GM18858 (cell line): ENCODE data around the gene LRCH3.

Experiments
- ATAC-seq: cut with Tn5 transposase; IDR thresholded peaks from one replicate; pipeline ENCODE4 v1.9.1; 2021; ENCODE audit not compliant: unreplicated experiment

LRCH3 gene

DNA sequence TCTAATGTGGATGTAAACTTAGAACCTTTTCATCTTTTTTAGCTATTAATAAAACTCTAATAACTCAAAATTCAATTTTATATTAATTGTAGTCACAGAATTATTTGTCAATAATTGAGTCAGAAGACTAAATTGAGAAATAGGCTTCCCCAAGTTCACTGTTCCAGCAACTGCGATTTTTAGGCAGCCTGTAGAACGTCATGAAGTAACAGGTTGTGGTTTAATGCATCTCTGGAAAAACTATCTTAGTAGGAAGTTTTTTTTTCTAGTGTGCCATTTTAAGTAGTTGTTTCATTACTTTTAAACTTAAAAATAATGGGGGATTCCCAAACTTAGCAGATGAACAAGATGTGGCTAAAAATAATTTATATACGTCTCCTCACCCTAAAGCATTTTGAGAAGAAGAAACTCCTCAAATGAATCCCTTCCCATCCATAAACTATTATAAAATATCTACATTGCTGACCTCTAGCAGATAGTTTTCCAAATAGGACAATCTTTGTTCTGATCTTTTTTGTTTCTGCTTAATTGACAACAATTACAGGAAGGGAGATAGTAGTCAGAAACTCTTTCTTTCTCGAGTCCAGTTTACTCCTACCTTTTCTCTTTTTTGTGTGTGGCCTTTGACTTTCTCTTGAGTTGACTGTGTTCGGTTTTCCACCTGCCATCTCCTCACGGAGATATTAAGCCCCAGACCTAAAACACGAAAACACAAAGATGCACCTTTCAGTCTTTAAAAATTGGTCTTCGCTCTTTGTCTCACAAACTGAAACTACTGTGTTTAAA lies 43.1 kb downstream of the LRCH3 start:
- no peak for ATAC-seq

- no peak for ATAC-seq
These were observed 44.5 kb downstream of the LRCH3 start for GRCh38 chr3:197835509-197835908.

DNA sequence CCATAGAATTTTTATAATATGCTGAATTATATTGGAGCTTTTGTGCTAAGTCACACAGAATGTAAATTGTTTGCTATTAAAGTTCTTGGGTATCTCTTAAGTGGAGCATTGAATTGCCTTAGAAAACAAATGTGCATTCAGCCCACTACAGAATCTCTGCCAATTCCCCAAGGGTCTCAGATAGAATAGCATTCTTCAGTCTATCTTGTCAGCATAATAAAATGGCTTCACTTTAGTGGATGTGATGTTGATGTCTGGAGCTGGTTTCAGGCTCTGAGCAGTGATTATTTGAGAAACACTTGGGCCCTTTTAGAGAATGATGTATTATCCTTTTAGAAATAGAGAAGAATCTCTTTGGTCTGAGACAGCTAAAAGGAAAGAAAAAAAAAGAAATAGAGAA lies 45.2 kb downstream of the LRCH3 start:
- ATAC-seq: no peak

GRCh38 chr3:197837282-197837681 lies 46.2 kb downstream of the LRCH3 start:
- no peak for ATAC-seq

- no peak for ATAC-seq
These were observed 50.7 kb downstream of the LRCH3 start for GRCh38 chr3:197841789-197842188.

DNA sequence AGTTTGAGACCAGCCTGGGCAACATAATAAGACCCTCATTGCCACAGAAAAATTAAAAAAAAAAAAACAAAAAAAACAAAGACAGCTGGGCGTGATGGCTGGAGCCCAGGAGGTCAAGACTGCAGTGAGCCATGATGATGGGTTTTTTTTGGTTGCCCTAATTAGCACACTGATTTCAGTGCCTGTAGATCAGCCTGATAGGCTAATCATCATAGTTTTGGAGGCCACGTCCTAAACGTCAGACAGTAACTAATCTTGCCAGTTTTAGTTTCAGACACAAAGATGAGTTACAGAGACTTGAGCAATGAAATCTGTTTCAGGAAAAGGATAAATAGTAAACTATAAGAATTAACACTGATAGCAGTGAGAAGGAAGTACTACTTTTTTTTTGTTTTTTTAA lies 55.4 kb downstream of the LRCH3 start:
- no peak for ATAC-seq

DNA sequence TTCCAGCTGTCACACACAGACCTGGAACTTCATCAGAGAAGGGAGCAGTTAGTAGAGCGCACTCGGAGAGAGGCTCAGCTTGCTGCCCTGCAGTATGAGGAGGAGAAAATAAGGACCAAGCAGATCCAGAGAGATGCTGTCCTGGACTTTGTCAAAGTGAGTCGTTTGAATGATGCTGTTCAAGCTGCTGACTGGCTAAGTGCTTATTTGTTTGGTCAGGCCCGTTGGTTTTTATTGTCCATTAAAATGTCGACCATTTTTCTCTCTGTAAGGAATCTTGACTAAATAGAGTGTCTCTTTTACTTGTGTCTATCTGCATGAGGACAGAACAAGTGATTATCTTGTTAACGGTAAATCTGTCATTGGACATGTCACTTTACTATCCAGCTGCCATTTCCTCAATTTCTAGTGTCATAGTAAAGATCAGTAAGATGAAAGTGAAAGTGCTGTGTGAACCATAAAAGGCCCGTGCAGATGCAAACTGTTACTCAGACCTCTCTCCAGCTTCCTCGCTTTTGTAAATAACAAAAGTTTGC lies 56.9 kb downstream of the LRCH3 start:
- peak; percentile 67 for ATAC-seq

DNA sequence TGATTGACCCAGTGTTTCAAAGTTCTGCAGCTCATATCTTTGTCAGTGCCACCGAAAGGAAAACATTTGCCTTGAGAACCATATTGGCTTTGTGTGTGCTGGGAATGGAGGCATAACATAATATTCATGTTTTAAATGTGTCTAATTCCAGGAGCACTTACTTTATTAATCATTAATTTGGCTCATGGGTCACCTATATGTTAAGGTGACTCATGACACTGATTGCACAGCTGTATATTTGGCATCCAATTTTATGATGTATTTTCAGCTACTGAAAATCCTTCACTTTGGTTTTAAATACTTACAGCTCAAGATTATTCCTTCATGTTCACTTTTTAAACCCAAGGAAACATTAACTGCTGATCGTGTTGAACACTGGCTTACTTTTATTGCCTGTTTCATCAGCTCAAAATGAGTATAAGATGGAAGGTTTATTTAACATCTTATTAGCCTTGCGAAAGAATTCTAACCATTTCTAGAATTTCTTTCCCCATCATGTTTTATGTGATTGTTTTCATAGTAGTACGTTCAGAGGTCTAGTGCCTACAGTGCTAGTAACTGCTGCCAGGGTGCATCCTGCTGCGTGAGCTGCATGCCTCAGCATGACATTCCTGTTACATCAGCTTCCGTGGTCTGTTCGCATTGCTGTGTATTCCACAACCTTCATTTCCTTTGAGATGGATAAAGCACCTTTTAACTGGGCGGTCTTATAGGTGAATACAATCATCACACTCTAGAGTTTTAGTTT lies 63.7 kb downstream of the LRCH3 start:
- no peak for ATAC-seq

DNA sequence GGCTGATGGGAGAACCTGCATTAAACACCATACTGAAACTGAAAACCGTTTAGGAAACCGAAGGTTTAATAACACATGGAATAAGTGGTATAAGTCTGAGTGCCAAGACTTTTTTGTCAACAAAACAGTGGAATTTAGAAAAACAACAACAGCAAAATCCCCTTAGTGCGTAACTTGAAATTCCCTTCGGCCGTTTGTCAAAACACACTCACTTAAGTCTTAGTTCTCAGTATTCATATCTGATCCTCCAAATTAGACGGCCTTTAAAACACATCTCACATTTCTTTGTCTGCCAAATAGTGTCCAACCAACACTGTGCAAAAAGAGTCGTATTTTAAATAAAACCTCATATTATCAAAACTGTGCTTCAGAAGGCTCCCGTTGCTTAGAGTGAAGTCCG lies 64.5 kb downstream of the LRCH3 start:
- no peak for ATAC-seq

GRCh38 chr3:197856199-197856816 lies 65.3 kb downstream of the LRCH3 start:
- no peak for ATAC-seq

GRCh38 chr3:197858133-197858532 lies 67.1 kb downstream of the LRCH3 start:
- ATAC-seq: no peak

- ATAC-seq: no peak
These were observed 67.5 kb downstream of the LRCH3 start for GRCh38 chr3:197858598-197858997.

DNA sequence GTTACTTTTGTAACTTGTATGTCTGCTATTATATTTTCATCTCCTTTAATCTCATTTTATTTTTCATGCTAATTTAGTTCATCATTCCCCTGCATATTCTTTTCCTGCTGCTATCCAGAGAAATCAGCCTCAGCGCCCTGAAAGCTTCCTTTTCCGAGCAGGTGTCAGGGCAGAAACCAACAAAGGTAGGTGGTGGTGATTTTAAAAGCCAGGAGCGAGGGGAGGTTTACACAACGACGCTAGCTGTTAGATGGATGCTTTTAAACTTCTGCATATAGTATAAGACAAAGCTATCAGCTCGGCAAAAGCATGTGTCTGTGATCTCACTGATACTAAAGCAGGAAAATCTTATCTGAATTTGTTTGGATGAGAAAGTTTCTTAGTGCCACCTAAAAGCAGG lies 75.0 kb downstream of the LRCH3 start:
- ATAC-seq: no peak

DNA sequence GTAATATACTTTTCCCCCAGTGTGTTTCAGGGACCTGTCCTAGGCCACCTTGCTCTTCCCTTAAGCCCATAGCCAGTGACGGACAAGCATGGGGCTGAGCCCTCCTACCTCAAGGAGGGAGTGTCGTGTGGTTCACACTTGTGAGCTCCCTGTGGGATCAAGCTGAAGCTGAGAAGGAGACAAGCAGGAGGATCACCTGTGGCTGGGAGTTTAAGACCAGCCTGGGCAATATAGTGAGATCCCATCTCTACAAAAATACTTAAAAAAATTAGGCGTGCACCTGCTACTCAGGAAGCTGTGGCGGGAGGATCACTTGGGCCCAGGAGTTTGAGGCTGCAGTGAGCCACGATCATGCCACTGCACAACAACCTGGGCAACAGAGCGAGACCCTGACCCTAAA lies 82.3 kb downstream of the LRCH3 start:
- no peak for ATAC-seq

DNA sequence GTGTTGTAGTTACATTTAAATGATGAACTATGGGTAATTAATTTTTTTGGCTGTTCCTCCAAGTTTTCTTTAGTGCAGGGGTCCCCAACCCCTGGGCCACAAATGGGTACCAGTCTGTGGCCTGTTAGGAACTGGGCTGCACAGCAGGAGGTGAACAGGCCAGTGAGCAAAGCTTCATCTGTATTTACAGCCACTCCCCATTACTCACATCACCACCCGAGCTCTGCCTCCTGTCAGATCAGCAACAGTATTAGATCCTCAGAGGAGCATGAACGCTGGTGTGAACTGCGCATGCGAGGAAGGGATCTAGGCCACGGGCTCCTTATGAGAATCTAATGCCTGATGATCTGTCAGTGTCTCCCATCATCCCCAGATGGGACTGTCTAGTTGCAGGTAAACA lies 83.0 kb downstream of the LRCH3 start:
- ATAC-seq: no peak

DNA sequence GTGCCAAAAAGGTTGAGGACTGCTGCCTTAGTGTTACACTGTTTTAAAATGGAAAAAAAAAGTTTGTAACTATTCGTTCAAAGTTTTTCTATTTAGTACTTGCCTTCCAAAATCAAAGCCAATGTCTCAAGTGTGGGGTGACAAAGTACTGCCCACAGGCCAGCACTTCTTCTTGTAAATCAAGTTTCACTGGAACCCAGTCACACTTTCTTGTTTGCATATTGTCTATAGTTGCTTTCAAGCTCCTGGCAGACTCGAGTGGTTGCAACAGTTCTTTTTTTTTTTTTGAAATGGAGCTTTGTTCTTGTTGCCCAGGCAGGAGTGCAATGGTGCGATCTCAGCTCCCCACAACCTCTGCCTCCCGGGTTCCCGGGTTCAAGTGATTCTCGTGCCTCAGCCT lies 83.6 kb downstream of the LRCH3 start:
- ATAC-seq: no peak

DNA sequence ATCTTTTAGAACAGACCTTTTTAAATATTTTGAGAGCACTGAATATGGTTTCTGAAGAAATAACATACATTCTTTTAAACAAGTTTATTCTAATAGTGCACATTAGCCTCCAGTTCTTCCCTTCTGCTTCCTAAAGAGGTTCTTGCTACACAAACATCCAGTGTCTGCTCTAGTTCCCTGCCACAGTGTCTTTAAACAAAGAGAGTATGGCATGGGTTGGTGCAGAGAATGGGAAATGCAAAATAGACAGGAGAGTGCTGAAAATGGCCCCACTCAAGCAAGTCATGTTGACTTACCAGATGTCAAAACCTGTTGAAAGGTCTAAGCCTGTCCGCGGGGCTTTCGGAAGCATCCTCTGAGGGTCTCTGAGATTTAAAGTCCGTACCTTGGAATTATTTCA lies 86.8 kb downstream of the LRCH3 start:
- ATAC-seq: no peak

DNA sequence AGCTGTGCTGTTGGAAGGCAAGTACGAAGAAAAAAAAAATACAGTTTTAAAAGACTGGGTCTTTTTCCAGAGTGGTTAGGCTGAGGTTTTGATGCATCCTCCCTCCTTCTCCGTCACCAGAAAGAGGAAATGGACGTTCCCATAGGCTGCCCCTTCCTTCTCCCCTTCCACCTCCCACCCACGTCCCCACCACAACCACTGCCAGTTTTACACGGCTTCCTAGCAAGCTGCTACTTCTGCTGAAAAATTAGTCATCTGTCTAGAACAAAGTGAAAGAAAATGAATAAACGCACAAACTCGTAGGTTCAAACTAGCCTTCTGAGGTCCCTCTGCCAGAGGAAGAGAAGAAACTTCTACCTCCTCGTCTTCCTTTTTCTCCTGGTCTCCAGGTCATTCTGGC lies 87.4 kb downstream of the LRCH3 start:
- ATAC-seq: no peak

DNA sequence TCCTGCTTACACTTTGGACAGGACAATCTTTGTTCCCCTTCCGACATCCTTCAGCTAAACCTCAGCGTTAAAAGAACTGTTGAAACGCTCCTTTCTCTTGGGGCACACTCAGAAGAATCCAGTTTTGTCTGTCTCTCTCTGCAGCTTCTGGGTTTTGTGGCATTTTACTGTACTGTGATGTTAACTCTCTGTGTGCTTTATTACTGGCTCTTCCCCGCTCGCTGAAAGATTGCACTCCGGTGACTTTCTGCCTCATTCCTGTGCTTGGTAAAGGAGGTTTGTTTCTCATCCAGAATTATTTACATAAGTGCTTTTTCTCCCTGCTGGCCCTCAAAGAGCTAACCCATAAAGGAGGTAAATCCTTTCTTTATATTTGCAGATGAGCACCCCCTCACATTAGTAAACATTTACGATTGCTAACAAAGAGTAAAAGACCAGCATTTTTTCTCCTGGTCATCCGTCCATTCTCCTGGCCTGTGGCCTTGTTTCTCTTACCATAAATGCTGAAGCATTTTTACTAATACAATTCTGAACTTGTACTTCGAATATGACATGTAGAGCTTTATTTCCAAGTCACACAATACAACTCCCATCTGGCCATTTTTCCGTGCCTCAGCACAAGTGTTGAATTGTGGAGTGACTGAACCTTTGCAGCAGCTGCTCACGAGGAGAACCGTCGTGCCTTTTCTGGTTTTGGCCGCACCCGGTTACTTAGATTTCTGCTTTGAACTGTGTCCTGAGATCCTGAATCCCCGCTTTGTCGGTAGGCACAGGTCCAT lies 89.6 kb downstream of the LRCH3 start:
- ATAC-seq: no peak

DNA sequence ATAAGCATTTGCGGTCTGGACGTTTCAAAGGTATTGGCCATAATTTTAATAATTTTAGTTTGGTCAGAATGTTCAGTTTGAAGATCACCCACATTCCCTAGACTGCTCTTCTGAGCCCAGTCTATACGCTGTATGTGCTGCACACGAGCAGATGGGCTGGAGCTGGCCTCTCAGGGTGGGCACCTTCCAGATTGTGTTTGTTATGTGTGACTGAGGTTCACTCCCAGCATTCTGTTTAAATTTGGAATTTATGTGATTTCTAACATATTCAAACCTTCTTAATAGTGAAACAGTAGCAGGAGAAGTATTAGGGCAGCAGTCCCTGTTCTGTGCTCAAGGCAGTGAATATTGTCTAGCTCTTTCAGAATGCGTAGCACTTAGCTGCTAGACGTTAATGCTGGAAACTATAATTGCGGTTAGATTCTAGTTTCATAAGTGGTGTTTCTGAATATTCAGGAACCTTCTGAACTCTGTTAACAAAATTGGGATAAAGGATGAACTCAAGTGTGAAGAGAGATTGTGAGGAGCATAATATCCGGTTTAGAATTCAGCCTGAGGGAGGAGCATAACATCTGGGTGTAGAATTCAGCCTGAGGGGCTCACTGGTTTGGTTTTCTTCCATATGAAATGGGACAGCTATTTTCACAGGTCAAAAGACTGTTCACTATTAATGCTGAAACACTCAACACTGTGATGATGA lies 90.4 kb downstream of the LRCH3 start:
- ATAC-seq: no peak

DNA sequence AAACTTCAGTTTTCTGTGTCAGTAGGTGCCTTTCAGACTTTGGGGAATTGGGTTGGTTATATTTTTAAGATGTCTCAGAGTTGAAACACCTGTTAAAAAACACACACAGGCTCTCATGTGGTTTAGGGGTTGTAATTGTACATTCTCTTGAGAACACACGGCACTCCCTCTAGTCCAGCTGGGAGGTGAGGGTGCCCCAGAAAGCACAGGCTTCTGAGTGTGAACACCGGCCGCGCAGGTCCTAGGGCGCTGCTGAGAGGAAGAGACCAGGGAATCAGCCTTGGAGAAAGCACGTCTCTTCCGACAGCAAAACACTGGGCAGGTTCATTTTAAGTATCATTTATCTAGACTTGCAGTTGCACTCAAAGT lies 90.9 kb downstream of the LRCH3 start:
- ATAC-seq: no peak
